ENCODE measurements around the gene KMO. TPM values are rescaled to one million over a fixed set of nuclear protein-coding genes. Genes with fewer than 3 reads are reported as not detected.

Gene KMO
- total and polyA plus RNA-seq, 5 experiments from 2014 or later = 0.57 to 0.71 TPM; not detected in 3

Other genes starting within 250 kb of the KMO start
- not detected for gene RGS7, start 175.2 kb upstream of the KMO start, total RNA-seq
- not detected for gene RGS7, start 175.2 kb upstream of the KMO start, polyA plus RNA-seq
- 10 to 100 TPM; 30.3 to 32.1 TPM for gene FH, start 12.6 kb upstream of the KMO start, total RNA-seq
- gene FH, start 12.6 kb upstream of the KMO start, polyA plus RNA-seq = 10 to 100 TPM; 34.7 to 44.8 (median 35.7) TPM
- 10 to 100 TPM; 23.3 to 24.0 TPM for gene CHML, start 108.0 kb downstream of the KMO start, total RNA-seq
- 1 to 10 TPM; 6.0 to 6.6 (median 6.5) TPM for gene CHML, start 108.0 kb downstream of the KMO start, polyA plus RNA-seq
- 10 to 100 TPM; 11.5 to 11.9 TPM for gene OPN3, start 108.0 kb downstream of the KMO start, total RNA-seq
- 10 to 100 TPM; 24.4 to 36.0 (median 33.5) TPM for gene OPN3, start 108.0 kb downstream of the KMO start, polyA plus RNA-seq
- gene WDR64, start 119.9 kb downstream of the KMO start, total RNA-seq = under 1 TPM; 0.49 to 0.69 TPM
- under 1 TPM in 1 of 3 donors, not detected in 2; 0.28 TPM for gene WDR64, start 119.9 kb downstream of the KMO start, polyA plus RNA-seq

All from naive thymus-derived CD8-positive, alpha-beta T cell (primary cell).